ENCODE results near the gene MRPS18B.

MRPS18B gene

DNA sequence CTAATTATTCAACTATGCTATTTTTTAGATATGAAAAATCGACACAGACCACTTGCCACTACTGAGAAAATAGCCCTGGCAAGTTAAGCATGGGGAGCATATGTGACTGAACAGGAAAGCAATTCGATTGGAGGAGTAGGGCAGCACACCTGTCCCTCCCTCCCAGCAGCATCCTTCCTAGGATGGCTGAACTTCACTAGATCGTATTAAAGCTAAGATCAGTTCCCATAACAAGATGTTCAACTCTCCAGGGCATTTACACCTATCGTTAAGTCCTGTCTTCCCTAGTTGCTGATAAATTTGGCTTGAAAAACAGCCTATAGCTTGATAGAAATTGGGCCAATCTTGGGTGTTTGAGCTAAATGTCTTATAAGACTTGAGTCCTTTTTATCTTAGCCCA, 7.6 kb upstream of the MRPS18B start:
- no peak for DNase-seq

DNA sequence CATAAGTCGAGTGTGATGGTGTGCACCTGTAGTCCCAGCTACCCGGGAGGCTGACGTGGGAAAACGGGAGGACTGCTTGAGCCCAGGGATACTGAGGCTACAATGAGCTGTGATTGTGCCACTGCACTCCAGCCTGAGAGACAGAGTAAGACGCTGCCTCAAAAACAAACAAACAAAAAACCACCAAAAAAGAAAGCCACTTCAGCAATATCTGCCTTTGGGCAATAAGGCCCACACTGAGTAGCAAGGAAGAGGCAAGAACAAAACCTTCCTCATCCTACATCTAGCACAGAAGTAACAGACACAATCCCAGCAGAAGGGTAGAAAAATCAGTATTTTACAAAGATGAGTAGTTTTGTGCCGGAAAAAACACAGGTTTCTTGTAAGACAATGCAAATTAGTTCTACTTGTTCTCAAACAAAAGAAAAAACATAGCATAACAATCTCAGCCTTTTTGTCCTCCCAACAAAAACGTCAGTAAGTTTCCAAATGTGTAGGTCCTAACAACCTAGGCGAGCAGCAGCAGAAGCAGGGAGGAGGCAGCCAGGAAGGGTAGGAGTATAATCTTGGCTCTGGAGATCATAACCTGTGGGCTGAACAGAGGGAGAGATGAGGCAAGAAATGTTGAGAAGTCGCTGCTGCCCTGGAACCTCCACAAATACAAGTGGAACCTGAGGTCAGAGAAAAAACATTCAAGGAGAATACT, 6.3 kb upstream of the MRPS18B start:
- no peak for DNase-seq

DNA sequence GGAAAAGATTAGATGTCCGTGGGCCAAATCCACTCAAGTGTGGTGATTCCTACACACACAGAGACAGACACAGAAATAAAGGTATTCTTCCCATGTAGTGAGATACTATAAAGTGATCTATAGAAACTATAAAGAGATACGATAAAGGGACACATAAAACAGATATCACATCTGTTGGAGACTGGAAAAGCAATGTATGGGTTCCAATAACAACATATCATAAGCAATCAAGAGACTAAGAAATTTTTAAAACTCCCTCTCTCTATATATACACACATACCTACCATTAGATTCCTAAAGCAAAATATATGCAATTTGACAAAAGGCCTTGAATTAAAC, 5.8 kb upstream of the MRPS18B start:
- no peak for DNase-seq

DNA sequence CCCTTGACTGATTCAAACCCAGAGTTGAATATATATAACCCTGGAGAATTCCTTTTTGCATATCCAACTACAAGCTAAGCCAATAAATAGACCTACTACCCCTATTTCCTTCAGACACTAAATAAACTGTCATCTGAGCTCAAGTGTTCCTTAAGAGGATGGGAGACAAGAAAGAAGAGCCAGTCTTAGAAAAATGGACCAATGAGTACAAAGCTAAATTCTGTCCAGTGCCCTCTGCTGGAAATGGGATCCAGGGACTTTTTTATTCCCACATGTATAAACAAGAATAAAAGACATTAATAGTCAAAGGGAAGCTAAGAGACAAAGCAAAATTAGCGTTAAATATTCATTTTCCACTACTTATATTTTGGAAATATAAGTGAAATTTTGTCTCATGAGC, 5.4 kb upstream of the MRPS18B start:
- no peak for DNase-seq

DNA sequence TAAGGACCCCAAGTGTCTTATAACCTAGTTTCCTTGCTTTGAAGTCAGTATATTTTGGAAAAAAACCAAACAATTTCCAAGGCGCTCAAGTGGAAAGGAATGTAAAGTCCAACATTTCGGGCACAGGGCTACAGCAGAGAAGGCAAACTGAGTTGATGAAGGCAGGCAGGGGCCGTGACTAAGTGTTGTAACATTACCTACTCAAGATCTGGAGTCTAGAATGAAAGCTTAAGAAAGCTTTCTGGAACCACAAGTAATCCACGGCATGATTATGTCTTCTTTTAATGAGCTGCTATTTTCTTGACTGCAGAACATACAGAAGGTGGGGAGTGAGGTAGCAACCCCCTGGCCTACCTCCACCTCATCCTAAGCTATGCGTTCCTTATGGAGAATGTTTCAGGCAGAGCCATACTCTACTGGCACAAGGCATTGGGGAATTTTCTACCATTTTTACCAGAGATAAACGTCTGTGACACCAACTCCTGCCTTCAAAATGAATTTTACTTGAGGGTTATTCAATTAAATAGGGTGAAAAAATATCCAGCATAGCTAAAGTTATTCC, 4.9 kb upstream of the MRPS18B start:
- no peak for DNase-seq

DNA sequence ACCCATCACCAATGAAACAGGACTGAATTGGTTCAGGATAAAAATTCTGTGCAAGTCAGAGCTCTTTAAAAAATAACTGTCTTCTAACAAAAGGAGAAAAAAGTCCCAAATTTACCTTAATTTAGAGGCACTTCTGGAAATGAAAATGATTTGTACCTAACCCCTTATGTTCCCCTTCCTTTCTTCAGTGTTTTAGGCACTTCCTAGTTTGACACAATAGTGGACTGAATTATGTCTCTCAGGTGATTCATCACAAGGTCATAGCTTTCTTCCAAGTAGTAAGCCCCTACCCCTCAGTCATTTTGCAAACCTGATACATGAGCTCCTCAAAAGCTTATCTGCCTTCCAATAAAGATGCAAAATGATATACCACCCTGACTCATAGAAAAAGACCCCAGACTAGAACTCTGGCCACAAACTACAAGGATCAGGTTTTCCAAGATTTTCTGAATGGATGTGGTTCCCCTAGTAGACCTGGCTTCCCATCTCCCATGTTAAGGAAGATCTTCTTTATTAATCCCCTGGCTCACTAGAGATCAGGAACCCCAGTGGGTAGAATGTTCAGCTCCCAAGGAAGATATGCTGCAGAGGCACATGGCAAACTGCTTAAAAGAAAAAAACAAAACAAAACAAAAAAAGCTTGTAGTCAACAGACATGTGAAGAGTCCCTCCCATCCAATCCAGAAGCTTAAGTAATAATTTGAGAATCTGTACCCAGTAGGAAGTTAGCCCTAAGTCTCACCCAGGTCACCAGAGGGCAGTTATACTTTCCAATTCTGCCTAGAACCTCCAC, 4.2 kb upstream of the MRPS18B start:
- no peak for DNase-seq

DNA sequence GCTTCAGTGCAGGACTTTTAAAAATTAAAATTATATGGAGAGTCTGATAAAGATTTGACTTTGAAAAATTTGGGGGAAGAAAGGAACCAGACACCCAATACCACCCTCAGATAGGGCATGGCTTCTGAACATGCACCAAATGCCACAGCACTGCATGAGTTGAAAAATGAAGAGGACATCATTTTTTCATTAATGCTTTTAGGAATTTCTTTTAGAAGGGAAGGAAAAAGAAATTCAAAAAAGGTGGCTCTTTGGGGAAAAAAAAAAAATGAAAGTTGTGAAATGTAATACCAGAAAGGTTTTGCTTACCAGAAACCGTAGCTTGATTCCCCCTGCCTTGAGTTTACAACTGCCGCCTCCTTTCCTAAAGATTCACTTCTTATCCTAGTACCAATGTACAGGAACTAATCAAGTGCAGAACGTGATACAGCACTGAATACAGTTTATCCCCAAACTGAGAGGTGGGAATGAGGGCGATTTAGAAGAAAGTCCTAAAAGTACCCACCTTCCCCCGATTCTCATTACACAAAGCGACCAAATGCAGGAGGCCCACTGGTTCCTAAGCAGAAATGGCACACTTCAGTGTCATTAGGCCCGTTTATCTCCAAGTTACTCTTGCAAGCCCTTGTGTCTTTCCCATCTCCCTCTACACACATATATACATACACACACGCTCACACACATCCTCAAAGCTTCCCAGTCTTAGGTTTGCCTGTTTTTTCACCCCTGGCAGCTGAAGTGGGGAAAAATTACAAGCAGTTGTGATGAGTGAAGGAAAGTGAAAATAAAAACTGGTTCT, 3.4 kb upstream of the MRPS18B start:
- no peak for DNase-seq

DNA sequence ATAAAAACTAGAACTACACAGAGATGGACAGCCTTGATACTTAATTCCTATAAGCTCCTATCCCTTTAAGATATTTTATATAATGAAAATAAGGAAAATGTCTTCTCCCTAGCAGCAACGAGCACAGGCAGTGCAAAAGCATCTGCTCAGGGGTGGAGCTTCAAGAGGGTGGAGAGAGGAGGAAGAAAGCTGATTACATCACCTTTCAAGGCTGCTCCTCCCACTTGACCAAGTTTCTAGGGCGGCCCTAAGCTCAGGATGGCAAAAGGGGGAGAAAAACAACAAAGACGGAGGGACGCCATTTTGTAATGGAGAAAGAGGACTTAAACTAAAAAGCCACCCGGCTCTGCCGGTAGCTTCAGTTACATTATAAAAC, 2.8 kb upstream of the MRPS18B start:
- DNase-seq: peak; percentile 90

DNA sequence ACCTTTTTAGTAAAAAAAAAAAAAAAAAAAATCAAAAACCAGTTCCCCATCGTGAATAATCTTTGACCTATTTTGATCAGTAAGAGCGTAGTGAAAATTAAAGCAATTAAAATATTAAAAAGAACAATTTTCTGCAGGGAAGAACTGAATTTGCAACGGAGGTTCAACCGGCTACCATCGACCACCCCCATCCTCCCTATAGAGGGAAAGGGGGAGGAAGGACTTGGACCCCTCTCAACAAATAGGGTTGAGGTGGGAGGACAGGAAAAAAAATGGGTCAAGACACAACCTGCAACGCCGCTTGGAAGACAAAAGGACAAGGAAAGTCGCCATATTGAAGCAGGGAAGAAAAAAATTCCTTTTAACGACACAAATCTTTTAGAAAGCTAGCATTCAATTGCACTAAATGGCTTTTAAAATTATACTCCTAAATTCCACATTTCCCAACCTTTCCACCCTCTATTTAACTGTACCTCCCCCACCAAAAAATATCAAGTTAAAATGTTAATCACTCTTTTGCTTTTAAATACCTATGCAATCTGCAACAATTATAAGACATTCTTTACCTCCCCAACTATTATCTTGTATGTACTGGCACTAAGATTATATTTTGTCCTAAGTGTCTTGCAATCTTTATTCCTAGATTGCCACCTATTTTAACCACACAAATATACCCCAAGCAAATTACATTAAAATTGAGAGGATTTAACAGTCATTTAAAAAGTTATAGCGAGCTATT, 2.3 kb upstream of the MRPS18B start:
- peak; percentile 51 for DNase-seq

DNA sequence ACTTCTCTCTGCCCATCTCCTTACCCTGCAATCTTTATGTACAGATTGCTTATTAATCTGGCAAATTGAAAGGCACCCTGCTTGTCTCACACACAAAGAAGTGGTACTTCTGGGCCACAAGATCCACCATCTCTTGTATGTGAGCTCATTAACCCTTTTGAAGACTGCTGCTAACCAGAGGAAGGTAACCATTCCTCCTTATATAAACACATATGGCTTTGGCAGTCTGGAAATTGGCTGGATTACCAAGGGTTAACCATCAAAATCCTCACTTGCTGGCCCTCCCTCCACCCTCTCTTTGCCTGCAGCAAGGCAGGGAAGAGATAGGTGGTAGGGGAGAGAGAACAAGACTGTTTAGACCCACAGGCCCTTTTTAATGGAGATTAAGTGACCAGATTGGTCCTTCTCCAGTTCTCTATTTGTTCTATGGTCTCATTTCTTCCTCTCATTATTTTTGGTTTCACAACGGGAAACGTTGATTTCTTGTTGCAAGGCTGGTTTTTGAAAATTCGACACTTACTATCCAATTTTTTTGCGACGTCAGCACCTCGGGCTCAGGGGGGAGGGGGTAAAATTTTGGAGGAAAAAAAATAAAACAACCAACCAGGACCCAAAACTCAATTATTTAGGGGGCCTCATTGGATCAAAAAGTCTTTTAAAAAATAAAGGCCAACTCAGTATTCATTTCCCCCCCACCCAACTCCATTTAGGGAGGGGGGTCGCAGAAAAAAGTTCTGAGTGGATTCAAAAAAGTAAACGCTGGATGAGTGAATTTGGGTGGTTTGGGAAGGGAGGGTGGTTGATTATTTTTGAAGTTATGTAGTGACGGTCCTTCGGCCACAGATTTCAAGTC, 1.5 kb upstream of the MRPS18B start:
- peak; percentile 8 for DNase-seq

DNA sequence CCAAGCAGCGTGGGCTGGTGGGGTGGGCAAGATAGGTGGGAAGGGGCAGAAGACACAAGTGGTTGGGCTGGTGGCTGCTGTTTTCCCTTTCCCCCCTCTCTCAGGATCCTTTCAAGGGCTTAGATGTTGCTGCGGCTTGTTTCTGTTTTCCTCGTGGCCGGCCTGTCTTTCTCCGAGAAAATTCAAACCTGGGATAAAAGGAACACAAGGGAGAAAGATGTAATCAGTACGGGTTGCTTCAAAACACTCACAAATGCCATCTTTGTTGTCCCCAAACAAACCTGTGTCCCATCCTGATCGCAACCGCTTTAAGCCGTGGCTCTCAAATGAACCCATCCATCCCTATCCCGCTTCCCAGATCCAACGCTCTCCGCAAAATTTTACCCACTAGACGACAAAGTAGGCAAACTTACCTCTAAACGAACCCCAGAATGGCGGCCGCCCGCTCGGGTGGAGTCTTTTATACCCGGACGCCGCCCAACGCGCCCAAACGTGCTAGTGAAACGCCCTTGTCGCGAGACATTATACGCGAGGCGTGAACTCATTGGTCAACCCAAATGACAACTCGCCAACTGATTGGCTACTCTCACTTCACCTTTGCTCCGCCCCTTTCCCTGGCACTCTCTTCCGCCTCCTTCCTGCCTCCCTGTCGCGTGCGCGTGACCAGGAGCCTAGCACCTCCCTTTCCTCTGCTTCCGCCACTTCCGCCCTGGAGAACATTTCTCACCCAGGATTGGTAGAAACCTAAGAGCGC, 652 bp upstream of the MRPS18B start, which contains the start of gene PPP1R10:
PPP1R10 (minus strand) TSS at position 433 of the 754 bp plus-strand sequence. CDS start 7,299 bp downstream, outside the sequence.
- peak; percentile 98 for DNase-seq

DNA sequence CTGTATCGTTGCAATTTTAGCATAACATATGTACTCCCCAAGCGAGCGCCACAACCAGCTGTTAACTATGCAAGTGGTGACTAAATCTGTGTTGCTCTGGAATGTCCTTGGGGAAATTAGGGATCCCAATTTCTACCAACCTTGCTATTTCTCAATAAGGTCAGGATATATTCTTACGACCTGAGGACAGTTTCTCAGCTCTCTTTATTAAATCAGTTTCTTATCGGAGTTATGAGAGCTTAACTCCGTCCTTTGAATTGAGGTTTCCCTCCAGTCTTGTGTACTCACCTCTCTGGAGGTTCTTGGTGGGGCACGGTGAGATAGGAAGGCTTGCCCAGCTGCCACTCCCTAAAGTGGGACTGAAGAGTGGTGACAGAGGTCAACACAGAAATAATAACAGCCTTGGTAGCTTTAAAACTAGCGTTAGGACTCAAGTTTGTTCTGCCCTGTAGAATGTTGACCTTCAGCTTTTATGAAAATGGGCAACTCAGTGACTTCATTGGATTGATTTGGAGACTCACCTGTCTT, 694 bp downstream of the MRPS18B start:
- DNase-seq: no peak

DNA sequence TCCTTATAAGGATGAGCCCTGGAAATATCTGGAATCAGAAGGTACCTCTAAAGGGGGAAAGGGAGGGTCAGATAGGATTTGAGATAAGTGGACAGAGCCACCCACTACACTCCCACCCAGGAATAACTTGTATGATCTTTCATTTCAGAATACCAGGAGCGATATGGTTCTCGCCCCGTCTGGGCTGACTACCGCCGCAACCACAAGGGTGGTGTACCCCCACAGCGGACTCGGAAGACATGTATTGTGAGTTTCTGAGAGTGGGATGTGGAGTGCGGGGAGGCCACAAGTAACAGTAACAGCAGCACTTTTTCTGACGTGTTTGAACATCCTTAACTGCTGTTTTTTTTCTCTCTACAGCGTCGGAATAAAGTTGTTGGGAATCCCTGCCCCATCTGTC, 1.9 kb downstream of the MRPS18B start:
- no peak for DNase-seq

DNA sequence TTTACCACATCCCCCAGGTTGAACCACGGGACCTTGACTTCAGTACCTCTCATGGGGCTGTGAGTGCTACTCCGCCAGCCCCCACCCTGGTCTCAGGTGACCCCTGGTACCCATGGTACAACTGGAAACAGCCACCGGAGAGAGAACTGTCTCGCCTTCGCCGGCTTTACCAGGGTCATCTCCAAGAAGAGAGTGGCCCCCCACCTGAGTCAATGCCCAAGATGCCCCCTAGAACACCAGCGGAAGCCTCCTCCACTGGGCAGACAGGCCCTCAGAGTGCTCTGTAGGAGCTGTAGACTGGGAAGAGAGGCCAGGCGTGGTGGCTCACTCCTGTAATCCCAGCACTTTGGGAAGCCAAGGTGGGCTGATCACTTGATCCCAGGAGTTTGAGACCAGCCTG, 7.9 kb downstream of the MRPS18B start:
- DNase-seq: no peak

DNA sequence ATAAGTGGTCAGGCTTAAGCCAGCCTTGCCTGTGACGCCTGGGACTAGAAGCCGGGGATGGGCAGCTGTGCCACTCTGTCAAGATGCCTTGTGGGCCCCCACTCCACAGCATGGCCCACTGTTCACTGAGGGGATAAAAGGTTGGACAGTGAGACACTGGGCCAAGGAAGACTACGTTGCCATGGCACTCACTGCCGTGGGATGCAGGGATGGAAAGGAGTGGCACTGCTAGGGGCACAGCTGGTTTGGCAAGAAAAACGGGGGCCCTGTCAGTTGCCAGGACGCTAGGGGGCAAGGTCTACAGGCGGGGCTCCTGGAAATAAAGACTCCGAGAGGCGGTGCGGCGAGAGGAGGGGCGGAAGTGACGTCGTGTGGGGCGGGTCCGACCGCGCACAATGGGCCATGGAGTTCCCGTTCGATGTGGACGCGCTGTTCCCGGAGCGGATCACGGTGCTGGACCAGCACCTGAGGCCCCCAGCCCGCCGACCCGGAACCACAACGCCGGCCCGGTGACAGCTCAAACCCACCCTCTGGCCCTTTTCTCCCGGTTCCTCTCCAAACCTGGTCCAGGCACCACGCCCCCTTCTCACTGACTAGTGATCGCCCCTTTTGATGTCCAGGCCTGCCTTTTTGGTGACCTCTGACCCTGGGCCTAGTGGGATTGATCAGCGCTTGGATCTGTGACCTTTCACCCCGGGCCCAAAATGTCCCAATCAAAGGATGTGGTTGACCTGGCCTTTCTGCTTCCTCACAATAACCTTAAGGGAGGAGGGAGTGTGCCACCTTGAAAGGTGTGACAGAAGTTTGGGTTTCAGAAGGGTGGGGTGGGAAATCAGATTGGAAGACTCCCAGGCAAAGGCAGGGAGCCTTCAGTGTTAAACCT, 9.1 kb downstream of the MRPS18B start, which contains the start of gene ATAT1:
ATAT1 (plus strand) TSS at position 391 of the 883 bp plus-strand sequence.
- DNase-seq: no peak

DNA sequence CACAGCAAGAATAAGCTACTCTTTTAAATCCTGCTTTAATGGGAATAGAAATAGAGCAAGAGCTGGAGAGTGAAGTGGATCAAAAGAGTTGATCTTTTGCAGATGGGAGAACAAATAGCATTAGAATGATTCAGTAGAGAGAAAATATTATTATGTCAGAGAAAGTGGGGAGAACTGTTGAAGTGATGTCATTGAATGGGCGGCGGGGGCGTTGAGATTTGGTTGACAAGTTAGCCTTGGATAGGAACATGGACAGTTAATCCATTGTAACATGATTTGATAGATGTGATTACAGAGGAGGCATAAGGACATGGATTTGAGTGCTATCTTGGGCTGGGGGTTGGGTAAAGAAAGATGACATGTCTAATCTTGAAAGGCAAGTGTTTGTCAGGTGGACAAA, 18.2 kb downstream of the MRPS18B start:
- DNase-seq: no peak

DNA sequence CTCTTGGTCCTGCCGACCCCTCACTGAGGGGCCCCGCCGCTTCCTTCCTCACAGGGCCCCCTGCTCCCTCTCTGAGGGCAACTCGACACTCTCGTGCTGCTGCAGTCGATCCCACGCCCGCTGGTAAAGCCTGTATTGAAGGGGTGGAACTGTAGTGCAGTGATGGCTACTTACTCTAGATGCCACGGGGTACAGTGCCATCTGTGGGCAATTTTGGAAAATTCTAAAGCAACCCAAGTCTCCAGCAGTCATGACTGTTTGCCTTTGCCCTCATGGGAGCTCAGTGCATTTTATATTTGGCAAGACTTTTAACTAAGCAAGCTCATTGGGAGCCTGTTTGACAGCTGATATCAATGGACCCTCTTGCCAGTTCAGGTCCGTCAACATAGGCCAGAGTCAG, 22.8 kb downstream of the MRPS18B start:
- DNase-seq: no peak

DNA sequence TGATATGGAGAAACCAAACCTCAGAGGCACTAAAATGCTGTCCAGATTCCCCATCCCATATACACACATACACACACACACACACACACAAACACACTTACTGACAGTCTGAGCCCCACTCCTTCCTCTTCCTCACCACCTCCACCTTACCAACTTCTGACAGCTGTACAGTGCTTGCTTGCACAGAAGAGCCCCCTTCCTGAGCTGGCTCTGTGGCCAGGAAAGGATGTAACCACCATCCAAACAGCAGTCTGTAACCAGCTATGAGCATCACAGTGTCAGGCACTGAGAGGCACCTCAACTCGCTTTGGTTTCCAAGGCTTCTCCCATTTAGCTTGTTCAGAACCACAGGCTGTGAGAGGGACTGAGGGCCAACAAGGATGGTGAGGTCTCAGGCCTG, 23.4 kb downstream of the MRPS18B start:
- no peak for DNase-seq

DNA sequence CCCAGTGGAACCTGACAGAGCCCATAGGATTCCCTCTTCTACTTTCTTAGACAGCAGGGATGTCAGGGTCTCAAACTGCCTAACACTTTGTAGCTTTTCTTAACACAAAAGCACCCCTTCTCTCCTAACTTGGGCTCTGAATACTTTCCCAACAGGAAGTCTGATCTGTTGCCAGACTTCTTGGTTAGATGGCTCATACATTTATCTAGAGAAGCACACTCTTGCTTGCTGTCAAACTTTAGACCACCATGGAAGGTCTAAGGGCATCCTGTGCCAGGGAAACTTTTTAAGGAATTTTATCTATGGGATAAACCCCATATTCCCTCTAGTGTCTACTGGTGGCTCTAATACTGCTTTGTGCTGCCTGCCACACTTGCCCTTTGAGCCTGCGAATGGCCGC, 26.0 kb downstream of the MRPS18B start:
- no peak for DNase-seq

DNA sequence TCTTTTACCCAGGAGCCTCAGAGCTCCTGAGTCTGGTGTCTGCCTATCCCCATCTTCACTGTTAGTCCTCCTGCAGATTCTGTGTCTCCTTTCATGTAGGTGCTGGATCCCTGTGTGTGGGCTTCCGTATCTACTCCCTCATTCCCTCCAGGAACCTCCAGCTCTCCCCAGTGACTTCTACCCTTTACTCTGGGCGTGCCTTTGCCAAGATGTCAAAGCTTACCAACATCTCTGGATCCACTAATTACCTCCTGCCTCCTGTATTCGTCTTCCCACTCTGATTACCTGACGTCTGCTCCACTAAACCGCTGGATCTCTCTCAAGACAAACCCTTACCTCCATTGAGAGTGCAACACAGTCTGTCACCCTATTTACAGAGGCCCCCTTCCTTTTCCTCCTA, 27.1 kb downstream of the MRPS18B start:
- DNase-seq: no peak

All from NCI-H2081 treated with DMSO at 0.1 percent for 48 hours (cell line).